GM12878 (cell line): ENCODE data around the gene SHLD1.

Source experiments
- ASH2L ChIP-seq: fragments of 300-600, 200-600 bp; sonication (generic); IDR thresholded peaks from 2 replicates; pipeline ENCODE4 v1.6.1; 2017; ENCODE audit warnings: low read depth, mild to moderate bottlenecking, borderline replicate concordance
- CREB1 ChIP-seq: IDR thresholded peaks from 2 replicates; pipeline ENCODE4 v1.6.1; 2012; ENCODE audit warnings: low read depth, mild to moderate bottlenecking, inconsistent platforms
- CTCF ChIP-seq, 3 experiments: IDR thresholded peaks in 2 of 3; conservative IDR thresholded peaks in 1 of 3; 2 replicates each; pipeline ENCODE4 v1.5.1; 2011; ENCODE audit warnings: low read depth in 3 of 3, low read length in 3 of 3, mild to moderate bottlenecking in 3 of 3, control low read depth in 2 of 3, moderate library complexity in 2 of 3, inconsistent platforms in 1 of 3, mixed read lengths in 1 of 3; ENCODE audit not compliant: control insufficient read depth in 2 of 3, insufficient read depth in 1 of 3; ENCODE audit errors: extremely low read depth in 1 of 3
- HCFC1 ChIP-seq: fragments of 150-350 bp; IDR thresholded peaks from 2 replicates; pipeline ENCODE4 v1.6.1; 2014; ENCODE audit warnings: low read length
- MYB ChIP-seq: fragments of 150-350 bp; IDR thresholded peaks from 2 replicates; pipeline ENCODE4 v1.6.1; 2014; ENCODE audit warnings: mild to moderate bottlenecking, low read depth, low read length, borderline replicate concordance
- NR2C1 ChIP-seq: fragments of 450-650 bp; IDR thresholded peaks from 2 replicates; pipeline ENCODE4 v1.6.1; 2017; ENCODE audit warnings: antibody characterized with exemption, mild to moderate bottlenecking, moderate library complexity
- POLR2AphosphoS2 ChIP-seq: IDR thresholded peaks from 2 replicates; pipeline ENCODE4 v1.6.1; 2011; ENCODE audit warnings: low read depth, mild to moderate bottlenecking, low read length, improper control_type of control experiment, moderate library complexity
- POLR2AphosphoS5 ChIP-seq: IDR thresholded peaks from 2 replicates; pipeline ENCODE4 v1.6.1; 2011; ENCODE audit warnings: mild to moderate bottlenecking, low read length, inconsistent platforms
- RAD21 ChIP-seq: IDR thresholded peaks from 2 replicates; pipeline ENCODE4 v1.6.1; 2011; ENCODE audit warnings: mild to moderate bottlenecking, low read depth, low read length, moderate library complexity; ENCODE audit not compliant: insufficient read depth
- REST ChIP-seq: IDR thresholded peaks from 2 replicates; pipeline ENCODE4 v1.6.1; 2012; ENCODE audit warnings: mild to moderate bottlenecking, low read depth, low read length
- RFX5 ChIP-seq: IDR thresholded peaks from 2 replicates; pipeline ENCODE4 v1.6.1; 2011; ENCODE audit warnings: low read depth, low read length, improper control_type of control experiment
- SUZ12 ChIP-seq: fragments of 200-600 bp; sonication (generic); IDR thresholded peaks from one replicate; pipeline ENCODE4 v1.6.1; 2018; ENCODE audit warnings: antibody characterized with exemption, mild to moderate bottlenecking; ENCODE audit not compliant: unreplicated experiment
- TAF1 ChIP-seq: IDR thresholded peaks from 2 replicates; pipeline ENCODE4 v1.6.1; 2011; ENCODE audit warnings: mild to moderate bottlenecking, low read depth, low read length, borderline replicate concordance
- TARDBP ChIP-seq: IDR thresholded peaks from 2 replicates; pipeline ENCODE4 v1.6.1; 2016; ENCODE audit warnings: borderline replicate concordance

GRCh38 chr20:5885866-5886265 is 135.7 kb downstream of the SHLD1 start:
- no peak for TF ChIP-seq ASH2L
- no peak for TF ChIP-seq CTCF (IDR thresholded peaks at IDR 0.05 in 2 of 3, conservative IDR thresholded peaks at IDR 0.05 in 1 of 3; ENCODE audit: control insufficient read depth in 2 of 3, extremely low read depth in 1 of 3, insufficient read depth in 1 of 3, low read depth in 3 of 3, low read length in 3 of 3)
- TF ChIP-seq RFX5: no peak
- no peak for TF ChIP-seq SUZ12
- TF ChIP-seq TAF1: no peak
- no peak for TF ChIP-seq MYB
- no peak for TF ChIP-seq HCFC1
- no peak for TF ChIP-seq NR2C1
- no peak for TF ChIP-seq POLR2AphosphoS5
- TF ChIP-seq TARDBP: no peak
- no peak for TF ChIP-seq REST
- TF ChIP-seq CREB1: no peak
- no peak for TF ChIP-seq POLR2AphosphoS2
- TF ChIP-seq RAD21: no peak
